ENCODE results near the gene MEA1.
A peak's percentile ranks its signal among the peaks of the same experiment; 100 is the strongest.

Gene MEA1

GRCh38 chr6:43053545-43054205 is 39.9 kb upstream of the MEA1 start, which contains the start of gene CUL7 (continued):
- peak; percentile 93 for TF ChIP-seq PATZ1 (tag by site-specific recombination; IDR thresholded peaks at IDR 0.05)
- peak; percentile 77 for TF ChIP-seq ZNF518A (tag by site-specific recombination; conservative IDR thresholded peaks at IDR 0.05; ENCODE audit: low read depth)
- TF ChIP-seq, protein P1, sequence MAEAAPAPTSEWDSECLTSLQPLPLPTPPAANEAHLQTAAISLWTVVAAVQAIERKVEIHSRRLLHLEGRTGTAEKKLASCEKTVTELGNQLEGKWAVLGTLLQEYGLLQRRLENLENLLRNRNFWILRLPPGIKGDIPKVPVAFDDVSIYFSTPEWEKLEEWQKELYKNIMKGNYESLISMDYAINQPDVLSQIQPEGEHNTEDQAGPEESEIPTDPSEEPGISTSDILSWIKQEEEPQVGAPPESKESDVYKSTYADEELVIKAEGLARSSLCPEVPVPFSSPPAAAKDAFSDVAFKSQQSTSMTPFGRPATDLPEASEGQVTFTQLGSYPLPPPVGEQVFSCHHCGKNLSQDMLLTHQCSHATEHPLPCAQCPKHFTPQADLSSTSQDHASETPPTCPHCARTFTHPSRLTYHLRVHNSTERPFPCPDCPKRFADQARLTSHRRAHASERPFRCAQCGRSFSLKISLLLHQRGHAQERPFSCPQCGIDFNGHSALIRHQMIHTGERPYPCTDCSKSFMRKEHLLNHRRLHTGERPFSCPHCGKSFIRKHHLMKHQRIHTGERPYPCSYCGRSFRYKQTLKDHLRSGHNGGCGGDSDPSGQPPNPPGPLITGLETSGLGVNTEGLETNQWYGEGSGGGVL (tag by site-specific recombination; IDR thresholded peaks at IDR 0.05), result peak; percentile 41
- TF ChIP-seq KLF1 (tag by site-specific recombination; IDR thresholded peaks at IDR 0.05), result peak; percentile 89
- peak; percentile 24; the same call in 1 of the 2 replicates for TF ChIP-seq ZNF24 (tag by site-specific recombination; IDR thresholded peaks at IDR 0.05)
- TF ChIP-seq ZNF155 (tag by site-specific recombination; IDR thresholded peaks at IDR 0.05), result no peak
- TF ChIP-seq ZBTB17 (tag by site-specific recombination; IDR thresholded peaks at IDR 0.05), result peak; percentile 59
- TF ChIP-seq, protein P2, sequence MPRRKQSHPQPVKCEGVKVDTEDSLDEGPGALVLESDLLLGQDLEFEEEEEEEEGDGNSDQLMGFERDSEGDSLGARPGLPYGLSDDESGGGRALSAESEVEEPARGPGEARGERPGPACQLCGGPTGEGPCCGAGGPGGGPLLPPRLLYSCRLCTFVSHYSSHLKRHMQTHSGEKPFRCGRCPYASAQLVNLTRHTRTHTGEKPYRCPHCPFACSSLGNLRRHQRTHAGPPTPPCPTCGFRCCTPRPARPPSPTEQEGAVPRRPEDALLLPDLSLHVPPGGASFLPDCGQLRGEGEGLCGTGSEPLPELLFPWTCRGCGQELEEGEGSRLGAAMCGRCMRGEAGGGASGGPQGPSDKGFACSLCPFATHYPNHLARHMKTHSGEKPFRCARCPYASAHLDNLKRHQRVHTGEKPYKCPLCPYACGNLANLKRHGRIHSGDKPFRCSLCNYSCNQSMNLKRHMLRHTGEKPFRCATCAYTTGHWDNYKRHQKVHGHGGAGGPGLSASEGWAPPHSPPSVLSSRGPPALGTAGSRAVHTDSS (tag by site-specific recombination; IDR thresholded peaks at IDR 0.05), result no peak
- peak; percentile 92 for TF ChIP-seq ZEB2 (tag by site-specific recombination; IDR thresholded peaks at IDR 0.05)
- TF ChIP-seq ZSCAN30 (tag by site-specific recombination; IDR thresholded peaks at IDR 0.05), result peak; percentile 85
- TF ChIP-seq ZNF280D (tag by site-specific recombination; IDR thresholded peaks at IDR 0.05), result no peak
- peak; percentile 78 for TF ChIP-seq SP7 (tag by site-specific recombination; IDR thresholded peaks at IDR 0.05)
- 0 out of 2 replicates have a peak, but pooled peaks have one; percentile 15 for TF ChIP-seq OSR2 (tag by site-specific recombination; IDR thresholded peaks at IDR 0.05)
- TF ChIP-seq, protein P3, sequence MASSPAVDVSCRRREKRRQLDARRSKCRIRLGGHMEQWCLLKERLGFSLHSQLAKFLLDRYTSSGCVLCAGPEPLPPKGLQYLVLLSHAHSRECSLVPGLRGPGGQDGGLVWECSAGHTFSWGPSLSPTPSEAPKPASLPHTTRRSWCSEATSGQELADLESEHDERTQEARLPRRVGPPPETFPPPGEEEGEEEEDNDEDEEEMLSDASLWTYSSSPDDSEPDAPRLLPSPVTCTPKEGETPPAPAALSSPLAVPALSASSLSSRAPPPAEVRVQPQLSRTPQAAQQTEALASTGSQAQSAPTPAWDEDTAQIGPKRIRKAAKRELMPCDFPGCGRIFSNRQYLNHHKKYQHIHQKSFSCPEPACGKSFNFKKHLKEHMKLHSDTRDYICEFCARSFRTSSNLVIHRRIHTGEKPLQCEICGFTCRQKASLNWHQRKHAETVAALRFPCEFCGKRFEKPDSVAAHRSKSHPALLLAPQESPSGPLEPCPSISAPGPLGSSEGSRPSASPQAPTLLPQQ (tag by site-specific recombination; IDR thresholded peaks at IDR 0.05), result peak; percentile 100
- no peak for TF ChIP-seq ZNF555 (tag by site-specific recombination; conservative IDR thresholded peaks at IDR 0.05)
- peak; percentile 87 for TF ChIP-seq ZNF335 (tag by site-specific recombination; conservative IDR thresholded peaks at IDR 0.05)
- TF ChIP-seq ZNF660 (tag by site-specific recombination; IDR thresholded peaks at IDR 0.05), result peak; percentile 74
- TF ChIP-seq ZNF23 (tag by site-specific recombination; IDR thresholded peaks at IDR 0.05; ENCODE audit: borderline replicate concordance), result no peak
- 0 out of 2 replicates have a peak, but pooled peaks have one; percentile 47 for TF ChIP-seq ZNF610 (tag by site-specific recombination; IDR thresholded peaks at IDR 0.05; ENCODE audit: borderline replicate concordance)
- peak; percentile 83 for TF ChIP-seq ZBTB21 (tag by site-specific recombination; IDR thresholded peaks at IDR 0.05)
- TF ChIP-seq ZNF2 (tag by site-specific recombination; IDR thresholded peaks at IDR 0.05), result peak; percentile 63; the same call in 1 of the 2 replicates
- peak; percentile 59 for TF ChIP-seq KLF17 (tag by site-specific recombination; IDR thresholded peaks at IDR 0.05)
